GM12878 (cell line): ENCODE data around the gene PRRC1.

Experiments used
- ATF7 ChIP-seq: fragments of 450-650 bp; IDR thresholded peaks from 2 replicates; pipeline ENCODE4 v1.6.1; 2016; ENCODE audit warnings: low read depth, mild to moderate bottlenecking
- CHD1 ChIP-seq: IDR thresholded peaks from 2 replicates; pipeline ENCODE4 v1.6.1; 2012; ENCODE audit warnings: low read depth, low read length, improper control_type of control experiment
- REST ChIP-seq: IDR thresholded peaks from 2 replicates; pipeline ENCODE4 v1.6.1; 2012; ENCODE audit warnings: mild to moderate bottlenecking, low read depth, low read length

DNA sequence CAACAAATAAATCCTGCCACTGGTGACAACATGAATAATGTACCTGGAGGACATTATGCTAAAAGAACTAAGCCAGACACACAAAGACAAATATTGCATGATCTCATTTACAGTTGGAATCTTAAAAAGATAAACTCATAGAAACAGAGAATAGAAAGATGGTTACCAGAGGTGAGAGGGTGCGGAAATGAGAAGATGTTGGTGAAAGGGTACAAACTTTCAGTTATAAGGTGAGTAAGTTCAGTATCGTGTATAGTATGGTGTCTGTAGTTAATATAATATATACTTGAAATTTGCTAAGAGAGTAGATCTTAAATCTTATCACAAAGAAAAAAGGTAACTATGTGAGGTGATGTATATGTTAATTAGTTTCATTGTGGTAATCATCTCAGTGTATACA lies 63.3 kb downstream of the PRRC1 start:
- TF ChIP-seq ATF7, result no peak
- no peak for TF ChIP-seq REST
- TF ChIP-seq CHD1, result no peak
